Subcutaneous adipose tissue (tissue), 4 donors: Measurements from ENCODE around the gene TMEM247. TPM values are rescaled to one million over a fixed set of nuclear protein-coding genes. Genes with fewer than 3 reads are reported as not detected.

ENCODE experiments used
- CTCF ChIP-seq: fragments of 450-650 bp; IDR thresholded peaks from one replicate; pipeline ENCODE4 v1.5.1; 2016; ENCODE audit warnings: low read depth, mild to moderate bottlenecking, control low read depth, antibody characterized with exemption, moderate library complexity
- total RNA-seq, 4 donors: library from RNA; depleted of rRNA; stranded (reverse); fragments of >200 nt; gene quantifications; one replicate each; pipeline ENCODE4 v1.1.0, GENCODE V29; 2016

The TMEM247 gene
- total RNA-seq, 4 donors from 2014 or later, result not detected

GRCh38 chr2:46492301-46492700 is 12.9 kb downstream of the TMEM247 start:
- TF ChIP-seq CTCF, result no peak

GRCh38 chr2:46493241-46493970 is 14.0 kb downstream of the TMEM247 start:
- no peak for TF ChIP-seq CTCF

GRCh38 chr2:46493971-46494250 is 14.5 kb downstream of the TMEM247 start:
- TF ChIP-seq CTCF, result no peak

GRCh38 chr2:46494596-46494995 is 15.2 kb downstream of the TMEM247 start:
- TF ChIP-seq CTCF, result no peak

- no peak for TF ChIP-seq CTCF
Measured at GRCh38 chr2:46495231-46496030, 16.1 kb downstream of the TMEM247 start.

GRCh38 chr2:46497766-46498165 is 18.4 kb downstream of the TMEM247 start:
- TF ChIP-seq CTCF, result no peak

GRCh38 chr2:46498681-46499080 is 19.3 kb downstream of the TMEM247 start:
- no peak for TF ChIP-seq CTCF
